Caco-2 (cell line): ENCODE measurements around the gene MRM2. TPM values are rescaled to one million over a fixed set of nuclear protein-coding genes. Genes with fewer than 3 reads are reported as not detected.

ENCODE experiments used
- BruUV-seq: library from RNA; stranded (reverse); fragments of 400-500 nt; replicated peaks from 2 replicates; lab custom pipeline; 2021; lab: Mats Ljungman, UMichigan
- CTCF ChIA-PET: fragments of 300-600 bp; sonication (Branson Sonifier 250); formaldehyde crosslinking; loops from one replicate; lab custom pipeline; 2022; ENCODE audit warnings: antibody characterized with exemption; lab: Charles Lee
- POLR2A ChIA-PET: fragments of 300-600 bp; sonication (Branson Sonifier 250); formaldehyde crosslinking; loops from one replicate; lab custom pipeline; 2022; ENCODE audit warnings: antibody characterized with exemption; lab: Charles Lee
- DNase-seq, 2 experiments: peaks; one replicate each; pipeline versions ENCODE4 v3.0.0 to v3.0.0-alpha.2; 2020 to 2022
- H3K27me3 ChIP-seq: replicated peaks from 2 replicates; pipeline ENCODE4 v1.6.0; 2011; ENCODE audit warnings: low read length; ENCODE audit not compliant: control insufficient read depth, insufficient read depth
- H3K36me3 ChIP-seq: 2 replicates; pipeline ENCODE4 v1.5.1; 2011; ENCODE audit warnings: low read length; ENCODE audit not compliant: control insufficient read depth, insufficient read depth
- H3K4me1 ChIP-seq: fragments of 250-450 bp; sonication (Bioruptor Pico); 2 replicates; pipeline ENCODE4 v1.5.1; 2020; ENCODE audit warnings: mild to moderate bottlenecking
- H3K4me3 ChIP-seq: 2 replicates; pipeline ENCODE4 v1.5.1; 2011; ENCODE audit warnings: low read depth, mild to moderate bottlenecking, control low read depth, low read length
- H3K9me3 ChIP-seq: fragments of 250-450 bp; sonication (Bioruptor Pico); 2 replicates; pipeline ENCODE4 v1.5.1; 2020; ENCODE audit warnings: mild to moderate bottlenecking, moderate library complexity
- H3K27ac Mint-ChIP-seq: one replicate; pipeline ENCODE4 v1.8.0; 2022; ENCODE audit warnings: mixed read lengths; ENCODE audit not compliant: unreplicated experiment
- H3K27me3 Mint-ChIP-seq: one replicate; pipeline ENCODE4 v1.8.0; 2022; ENCODE audit warnings: mixed read lengths; ENCODE audit not compliant: insufficient read depth, unreplicated experiment
- H3K36me3 Mint-ChIP-seq: one replicate; pipeline ENCODE4 v1.8.0; 2022; ENCODE audit warnings: mild to moderate bottlenecking, mixed read lengths; ENCODE audit not compliant: insufficient read depth, unreplicated experiment
- H3K4me1 Mint-ChIP-seq: one replicate; pipeline ENCODE4 v1.8.0; 2022; ENCODE audit warnings: low read depth, mixed read lengths; ENCODE audit not compliant: unreplicated experiment
- H3K4me3 Mint-ChIP-seq: one replicate; pipeline ENCODE4 v1.8.0; 2022; ENCODE audit warnings: mild to moderate bottlenecking, moderate library complexity, mixed read lengths; ENCODE audit not compliant: unreplicated experiment
- H3K9me3 Mint-ChIP-seq: one replicate; pipeline ENCODE4 v1.8.0; 2022; ENCODE audit warnings: mixed read lengths; ENCODE audit not compliant: unreplicated experiment
- intact Hi-C: fragments of 100-400 bp; cut with micrococcal nuclease; formaldehyde crosslinking; loops from one replicate; pipeline ENCODE4 v1.10.0; 2022; ENCODE audit not compliant: unreplicated experiment
- total RNA-seq: library from RNA; stranded (reverse); gene quantifications from 2 replicates; pipeline ENCODE4 v1.2.3, GENCODE V29; 2022
- TF ChIP-seq, protein P1 (sequence below), 2 experiments: fragments of 200-600 bp in 1 of 2; IDR thresholded peaks; 1 replicate in 1 of 2; 2 replicates in 1 of 2; pipeline versions ENCODE4 v1.5.1 to v1.8.0; 2011 to 2022; ENCODE audit warnings: antibody characterized with exemption in 1 of 2, control low read depth in 1 of 2, inconsistent platforms in 1 of 2, low read depth in 1 of 2, low read length in 1 of 2, mild to moderate bottlenecking in 1 of 2, moderate library complexity in 1 of 2; ENCODE audit not compliant: insufficient read depth in 1 of 2, severe bottlenecking in 1 of 2, unreplicated experiment in 1 of 2

Gene MRM2
- total RNA-seq, 1 experiment from 2014 or later: 48.8 TPM

DNA sequence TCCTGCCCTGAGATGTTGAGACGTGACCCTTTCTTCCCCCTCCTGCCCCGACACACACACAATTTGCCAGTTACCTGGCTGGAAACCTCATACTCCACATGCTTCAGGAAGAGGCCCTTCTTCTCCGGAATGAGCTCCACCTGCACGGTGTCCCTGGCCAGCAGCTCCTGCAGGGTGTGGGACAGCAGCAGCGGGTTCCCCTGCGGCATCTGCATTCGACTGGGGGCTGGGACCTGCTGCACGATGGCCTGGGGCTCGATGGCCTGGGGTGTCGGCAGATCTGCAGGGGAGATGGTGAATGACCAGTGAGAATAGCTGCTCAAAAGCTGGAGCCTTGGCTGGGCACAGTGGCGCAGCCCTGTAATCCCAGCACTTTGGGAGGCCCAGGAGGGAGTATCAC, 36.0 kb upstream of the MRM2 start:
- peak overlapping the region; percentile 50 for H3K27ac Mint-ChIP-seq

GRCh38 chr7:2276107-2276506, 34.1 kb upstream of the MRM2 start:
- no TSS peak for BruUV-seq
- ChIA-PET POLR2A (no interaction called here), CTCF (no interaction called here)
- H3K36me3 ChIP-seq: peaks cover 5% of the 10 kb centered on the region
- TF ChIP-seq, protein P1, sequence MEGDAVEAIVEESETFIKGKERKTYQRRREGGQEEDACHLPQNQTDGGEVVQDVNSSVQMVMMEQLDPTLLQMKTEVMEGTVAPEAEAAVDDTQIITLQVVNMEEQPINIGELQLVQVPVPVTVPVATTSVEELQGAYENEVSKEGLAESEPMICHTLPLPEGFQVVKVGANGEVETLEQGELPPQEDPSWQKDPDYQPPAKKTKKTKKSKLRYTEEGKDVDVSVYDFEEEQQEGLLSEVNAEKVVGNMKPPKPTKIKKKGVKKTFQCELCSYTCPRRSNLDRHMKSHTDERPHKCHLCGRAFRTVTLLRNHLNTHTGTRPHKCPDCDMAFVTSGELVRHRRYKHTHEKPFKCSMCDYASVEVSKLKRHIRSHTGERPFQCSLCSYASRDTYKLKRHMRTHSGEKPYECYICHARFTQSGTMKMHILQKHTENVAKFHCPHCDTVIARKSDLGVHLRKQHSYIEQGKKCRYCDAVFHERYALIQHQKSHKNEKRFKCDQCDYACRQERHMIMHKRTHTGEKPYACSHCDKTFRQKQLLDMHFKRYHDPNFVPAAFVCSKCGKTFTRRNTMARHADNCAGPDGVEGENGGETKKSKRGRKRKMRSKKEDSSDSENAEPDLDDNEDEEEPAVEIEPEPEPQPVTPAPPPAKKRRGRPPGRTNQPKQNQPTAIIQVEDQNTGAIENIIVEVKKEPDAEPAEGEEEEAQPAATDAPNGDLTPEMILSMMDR (IDR thresholded peaks at IDR 0.05; ENCODE audit: insufficient read depth in 1 of 2, low read depth in 1 of 2, low read length in 1 of 2, severe bottlenecking in 1 of 2, unreplicated experiment in 1 of 2): no peak
- peaks cover 17% of the 10 kb centered on the region for H3K4me1 ChIP-seq
- Mint-ChIP-seq H3K27ac (no peak overlapping the region), H3K4me1 (peaks cover 13% of the 10 kb centered on the region), H3K27me3 (no peaks in the 10 kb centered on the region), H3K4me3 (no peak overlapping the region), H3K36me3 (peaks cover 19% of the 10 kb centered on the region), H3K9me3 (no peaks in the 10 kb centered on the region)
- no peak overlapping the region for H3K4me3 ChIP-seq
- H3K9me3 ChIP-seq: no peaks in the 10 kb centered on the region
- no peaks in the 10 kb centered on the region for H3K27me3 ChIP-seq
- no peak for DNase-seq
- intact Hi-C loops: no loop called here

More for the DNA sequence above, 36.0 kb upstream of the MRM2 start:
- TF ChIP-seq, protein P1 (IDR thresholded peaks at IDR 0.05; ENCODE audit: insufficient read depth in 1 of 2, low read depth in 1 of 2, low read length in 1 of 2, severe bottlenecking in 1 of 2, unreplicated experiment in 1 of 2): no peak
- intact Hi-C loops: no loop called here
- Histone ChIP-seq H3K4me1 (peaks cover 34% of the 10 kb centered on the region), H3K27me3 (no peaks in the 10 kb centered on the region), H3K9me3 (no peaks in the 10 kb centered on the region), H3K36me3 (peaks cover 5% of the 10 kb centered on the region), H3K4me3 (no peak overlapping the region)
- Mint-ChIP-seq H3K4me3 (no peak overlapping the region), H3K36me3 (peaks cover 19% of the 10 kb centered on the region), H3K27me3 (no peaks in the 10 kb centered on the region), H3K9me3 (no peaks in the 10 kb centered on the region), H3K4me1 (peaks cover 26% of the 10 kb centered on the region)
- ChIA-PET CTCF (interaction anchor here (0.6 kb wide), 1 partner anchor 11 kb away, joined by 3 read pairs; no protein-coding TSS in a partner anchor), POLR2A (no interaction called here)
- no TSS peak for BruUV-seq
- no peak for DNase-seq

- peaks cover 10% of the 10 kb centered on the region for H3K4me1 Mint-ChIP-seq
- Histone ChIP-seq H3K36me3 (peaks cover 7% of the 10 kb centered on the region), H3K27me3 (no peaks in the 10 kb centered on the region), H3K4me1 (peaks cover 9% of the 10 kb centered on the region), H3K9me3 (no peaks in the 10 kb centered on the region), H3K4me3 (no peak overlapping the region)
- no peak overlapping the region for H3K27ac Mint-ChIP-seq
- ChIA-PET CTCF (no interaction called here), POLR2A (no interaction called here)
- intact Hi-C loops: no loop called here
- BruUV-seq: no TSS peak
- peaks cover 19% of the 10 kb centered on the region for H3K36me3 Mint-ChIP-seq
- DNase-seq: no peak
- no peak overlapping the region for H3K4me3 Mint-ChIP-seq
- H3K9me3 Mint-ChIP-seq: no peaks in the 10 kb centered on the region
- TF ChIP-seq, protein P1 (IDR thresholded peaks at IDR 0.05; ENCODE audit: insufficient read depth in 1 of 2, low read depth in 1 of 2, low read length in 1 of 2, severe bottlenecking in 1 of 2, unreplicated experiment in 1 of 2): no peak
- H3K27me3 Mint-ChIP-seq: no peaks in the 10 kb centered on the region
These were observed 33.1 kb upstream of the MRM2 start for GRCh38 chr7:2275101-2275500.
